PFSK-1 (cell line): Measurements from ENCODE around the gene SPTBN4.
A peak's percentile ranks its signal among the peaks of the same experiment; 100 is the strongest.

Experiments
- FOXP2 ChIP-seq: optimal IDR thresholded peaks from 2 replicates; pipeline ENCODE3; 2011; ENCODE audit warnings: borderline replicate concordance, control low read depth, inconsistent platforms; ENCODE audit not compliant: insufficient read depth; ENCODE audit errors: extremely low read length, extremely low read depth
- POLR2AphosphoS5 ChIP-seq: IDR thresholded peaks from 2 replicates; pipeline ENCODE4 v1.6.1; 2012; ENCODE audit warnings: low read depth, mild to moderate bottlenecking, control low read depth, low read length, moderate library complexity
- REST ChIP-seq, 2 experiments: IDR thresholded peaks; 2 replicates each; pipeline versions ENCODE4 v1.6.1 to v1.8.0; 2011 to 2012; ENCODE audit warnings: low read depth in 2 of 2, low read length in 2 of 2, control low read depth in 1 of 2, inconsistent platforms in 1 of 2, mild to moderate bottlenecking in 1 of 2, moderate library complexity in 1 of 2; ENCODE audit not compliant: insufficient read depth in 1 of 2
- TAF1 ChIP-seq: IDR thresholded peaks from 2 replicates; pipeline ENCODE4 v1.6.1; 2012; ENCODE audit warnings: low read length, control low read depth, borderline replicate concordance; ENCODE audit not compliant: insufficient read depth

- TF ChIP-seq POLR2AphosphoS5 (0 out of 2 replicates have a peak, but pooled peaks have one; percentile 21), TAF1 (no peak), REST (IDR thresholded peaks at IDR 0.05; ENCODE audit: insufficient read depth in 1 of 2, low read depth in 2 of 2, low read length in 2 of 2) (no peak), FOXP2 (no peak)
Observed at GRCh38 chr19:40599331-40599901, 132.6 kb downstream of the SPTBN4 start.
